ENCODE measurements around the gene ARHGEF28.

DNA sequence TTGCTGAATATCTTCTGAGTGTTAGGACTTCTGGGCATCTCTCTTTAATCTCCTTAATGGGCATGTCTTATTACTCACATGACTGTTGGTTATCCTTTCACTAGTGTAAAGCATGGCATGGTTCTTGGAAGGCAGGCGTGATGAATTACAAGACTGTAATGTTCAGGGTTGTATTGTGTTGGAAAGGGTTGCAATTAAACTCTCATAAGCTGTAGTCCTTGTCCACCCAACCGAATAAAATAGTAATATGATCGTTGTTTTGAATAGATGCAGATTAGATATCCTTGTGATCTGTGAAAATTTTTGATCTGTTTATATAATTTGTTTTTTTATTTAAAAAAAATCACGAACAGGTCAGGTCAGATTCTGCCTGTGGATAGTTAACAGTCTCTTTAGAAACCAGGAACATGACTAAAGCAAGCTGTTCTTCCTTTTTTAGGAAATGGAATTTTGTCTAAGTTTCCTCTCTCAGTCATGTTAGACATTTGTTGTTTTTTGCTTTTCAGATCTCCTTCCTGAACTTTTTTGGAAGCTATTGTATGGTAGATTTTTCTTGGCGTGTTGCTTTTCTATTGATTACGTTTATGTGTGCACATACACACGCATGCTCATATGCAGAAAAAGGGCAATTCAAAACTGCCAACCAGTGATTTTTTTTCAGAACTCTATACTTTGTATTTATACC lies 121.8 kb downstream of the ARHGEF28 start:
- TF ChIP-seq, protein P1, sequence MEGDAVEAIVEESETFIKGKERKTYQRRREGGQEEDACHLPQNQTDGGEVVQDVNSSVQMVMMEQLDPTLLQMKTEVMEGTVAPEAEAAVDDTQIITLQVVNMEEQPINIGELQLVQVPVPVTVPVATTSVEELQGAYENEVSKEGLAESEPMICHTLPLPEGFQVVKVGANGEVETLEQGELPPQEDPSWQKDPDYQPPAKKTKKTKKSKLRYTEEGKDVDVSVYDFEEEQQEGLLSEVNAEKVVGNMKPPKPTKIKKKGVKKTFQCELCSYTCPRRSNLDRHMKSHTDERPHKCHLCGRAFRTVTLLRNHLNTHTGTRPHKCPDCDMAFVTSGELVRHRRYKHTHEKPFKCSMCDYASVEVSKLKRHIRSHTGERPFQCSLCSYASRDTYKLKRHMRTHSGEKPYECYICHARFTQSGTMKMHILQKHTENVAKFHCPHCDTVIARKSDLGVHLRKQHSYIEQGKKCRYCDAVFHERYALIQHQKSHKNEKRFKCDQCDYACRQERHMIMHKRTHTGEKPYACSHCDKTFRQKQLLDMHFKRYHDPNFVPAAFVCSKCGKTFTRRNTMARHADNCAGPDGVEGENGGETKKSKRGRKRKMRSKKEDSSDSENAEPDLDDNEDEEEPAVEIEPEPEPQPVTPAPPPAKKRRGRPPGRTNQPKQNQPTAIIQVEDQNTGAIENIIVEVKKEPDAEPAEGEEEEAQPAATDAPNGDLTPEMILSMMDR (IDR thresholded peaks at IDR 0.05; ENCODE audit: insufficient read depth, low read length): no peak
- TF ChIP-seq POLR2AphosphoS5 (IDR thresholded peaks at IDR 0.05; ENCODE audit: low read depth) (no peak), SPI1 (IDR thresholded peaks at IDR 0.05; ENCODE audit: borderline replicate concordance, low read depth) (no peak), GABPA (IDR thresholded peaks at IDR 0.05; ENCODE audit: low read depth) (no peak)
- TF ChIP-seq, protein P2, sequence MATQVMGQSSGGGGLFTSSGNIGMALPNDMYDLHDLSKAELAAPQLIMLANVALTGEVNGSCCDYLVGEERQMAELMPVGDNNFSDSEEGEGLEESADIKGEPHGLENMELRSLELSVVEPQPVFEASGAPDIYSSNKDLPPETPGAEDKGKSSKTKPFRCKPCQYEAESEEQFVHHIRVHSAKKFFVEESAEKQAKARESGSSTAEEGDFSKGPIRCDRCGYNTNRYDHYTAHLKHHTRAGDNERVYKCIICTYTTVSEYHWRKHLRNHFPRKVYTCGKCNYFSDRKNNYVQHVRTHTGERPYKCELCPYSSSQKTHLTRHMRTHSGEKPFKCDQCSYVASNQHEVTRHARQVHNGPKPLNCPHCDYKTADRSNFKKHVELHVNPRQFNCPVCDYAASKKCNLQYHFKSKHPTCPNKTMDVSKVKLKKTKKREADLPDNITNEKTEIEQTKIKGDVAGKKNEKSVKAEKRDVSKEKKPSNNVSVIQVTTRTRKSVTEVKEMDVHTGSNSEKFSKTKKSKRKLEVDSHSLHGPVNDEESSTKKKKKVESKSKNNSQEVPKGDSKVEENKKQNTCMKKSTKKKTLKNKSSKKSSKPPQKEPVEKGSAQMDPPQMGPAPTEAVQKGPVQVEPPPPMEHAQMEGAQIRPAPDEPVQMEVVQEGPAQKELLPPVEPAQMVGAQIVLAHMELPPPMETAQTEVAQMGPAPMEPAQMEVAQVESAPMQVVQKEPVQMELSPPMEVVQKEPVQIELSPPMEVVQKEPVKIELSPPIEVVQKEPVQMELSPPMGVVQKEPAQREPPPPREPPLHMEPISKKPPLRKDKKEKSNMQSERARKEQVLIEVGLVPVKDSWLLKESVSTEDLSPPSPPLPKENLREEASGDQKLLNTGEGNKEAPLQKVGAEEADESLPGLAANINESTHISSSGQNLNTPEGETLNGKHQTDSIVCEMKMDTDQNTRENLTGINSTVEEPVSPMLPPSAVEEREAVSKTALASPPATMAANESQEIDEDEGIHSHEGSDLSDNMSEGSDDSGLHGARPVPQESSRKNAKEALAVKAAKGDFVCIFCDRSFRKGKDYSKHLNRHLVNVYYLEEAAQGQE (IDR thresholded peaks at IDR 0.05; ENCODE audit: insufficient replicate concordance, low read depth): no peak

All from HL-60 (cell line).